H9 (cell line): ENCODE measurements around the gene KATNIP. TPM values are rescaled to one million over a fixed set of nuclear protein-coding genes. Genes with fewer than 3 reads are reported as not detected.

ENCODE experiments used
- DNase-seq: peaks from one replicate; pipeline ENCODE4 v3.0.0-alpha.2; 2017
- H2AFZ ChIP-seq: one replicate; pipeline ENCODE4 v1.6.1; 2013; ENCODE audit warnings: mild to moderate bottlenecking, low read length, control low read depth, moderate library complexity
- H2AK5ac ChIP-seq: 2 replicates; pipeline ENCODE4 v1.6.1; 2013; ENCODE audit warnings: low read length, control low read depth, mixed read lengths; ENCODE audit not compliant: insufficient read length
- H2BK120ac ChIP-seq: one replicate; pipeline ENCODE4 v1.6.1; 2013; ENCODE audit warnings: low read depth, mild to moderate bottlenecking, low read length, control low read depth, inconsistent platforms; ENCODE audit not compliant: poor library complexity, severe bottlenecking
- H2BK12ac ChIP-seq: 2 replicates; pipeline ENCODE4 v1.6.1; 2013; ENCODE audit warnings: low read length, control low read depth, mixed read lengths, low read depth; ENCODE audit not compliant: insufficient read length
- H2BK15ac ChIP-seq: 2 replicates; pipeline ENCODE4 v1.6.1; 2013; ENCODE audit warnings: low read depth, low read length, control low read depth
- H2BK20ac ChIP-seq: one replicate; pipeline ENCODE4 v1.6.1; 2013; ENCODE audit warnings: low read depth, mild to moderate bottlenecking, low read length, control low read depth, inconsistent platforms; ENCODE audit not compliant: poor library complexity, severe bottlenecking
- H2BK5ac ChIP-seq: 2 replicates; pipeline ENCODE4 v1.6.1; 2013; ENCODE audit warnings: low read length, control low read depth, mixed read lengths; ENCODE audit not compliant: insufficient read length
- H3K14ac ChIP-seq: 2 replicates; pipeline ENCODE4 v1.6.1; 2013; ENCODE audit warnings: low read length, control low read depth; ENCODE audit not compliant: insufficient read depth
- H3K18ac ChIP-seq: 2 replicates; pipeline ENCODE4 v1.6.1; 2013; ENCODE audit warnings: low read depth, mild to moderate bottlenecking, mixed read lengths, low read length, control low read depth; ENCODE audit not compliant: insufficient read length
- H3K23ac ChIP-seq: 2 replicates; pipeline ENCODE4 v1.6.1; 2013; ENCODE audit warnings: low read length, control low read depth, mixed read lengths, low read depth; ENCODE audit not compliant: insufficient read length
- H3K23me2 ChIP-seq: 2 replicates; pipeline ENCODE4 v1.6.1; 2013; ENCODE audit warnings: low read depth, mild to moderate bottlenecking, mixed read lengths, low read length, control low read depth; ENCODE audit not compliant: insufficient read length, poor library complexity, severe bottlenecking
- H3K27ac ChIP-seq: 2 replicates; pipeline ENCODE4 v1.5.1; 2013; ENCODE audit warnings: low read length, control low read depth, mixed read lengths, low read depth; ENCODE audit not compliant: insufficient read length
- H3K27me3 ChIP-seq: 2 replicates; pipeline ENCODE4 v1.6.1; 2013; ENCODE audit warnings: low read length, control low read depth, inconsistent platforms; ENCODE audit not compliant: insufficient read depth
- H3K4ac ChIP-seq: 2 replicates; pipeline ENCODE4 v1.6.1; 2013; ENCODE audit warnings: low read depth, mild to moderate bottlenecking, control low read depth, inconsistent platforms, low read length, moderate library complexity
- H3K4me1 ChIP-seq: 2 replicates; pipeline ENCODE4 v1.6.1; 2013; ENCODE audit warnings: low read length, control low read depth, inconsistent platforms; ENCODE audit not compliant: insufficient read depth
- H3K4me2 ChIP-seq: 2 replicates; pipeline ENCODE4 v1.6.1; 2013; ENCODE audit warnings: low read length, control low read depth, mixed read lengths; ENCODE audit not compliant: insufficient read length, insufficient read depth
- H3K56ac ChIP-seq: 2 replicates; pipeline ENCODE4 v1.6.1; 2013; ENCODE audit warnings: low read depth, mild to moderate bottlenecking, mixed read lengths, low read length, control low read depth; ENCODE audit not compliant: insufficient read length
- H3K79me1 ChIP-seq: 2 replicates; pipeline ENCODE4 v1.6.1; 2013; ENCODE audit warnings: low read depth, mild to moderate bottlenecking, moderate library complexity, low read length, control low read depth, inconsistent platforms; ENCODE audit not compliant: insufficient read depth, poor library complexity, severe bottlenecking
- H3K79me2 ChIP-seq: 2 replicates; pipeline ENCODE4 v1.6.1; 2013; ENCODE audit warnings: low read length, control low read depth, inconsistent platforms; ENCODE audit not compliant: insufficient read depth
- H3K9ac ChIP-seq: 2 replicates; pipeline ENCODE4 v1.6.1; 2013; ENCODE audit warnings: low read length, control low read depth, mixed read lengths; ENCODE audit not compliant: insufficient read length; ENCODE audit errors: extremely low read depth
- H3K9me3 ChIP-seq: one replicate; pipeline ENCODE4 v1.6.1; 2013; ENCODE audit warnings: low read depth, low read length, inconsistent platforms; ENCODE audit not compliant: control insufficient read depth
- H3T11ph ChIP-seq: one replicate; pipeline ENCODE4 v1.6.1; 2013; ENCODE audit warnings: mild to moderate bottlenecking, low read length, control low read depth, inconsistent platforms
- H4K20me1 ChIP-seq: one replicate; pipeline ENCODE4 v1.6.1; 2013; ENCODE audit not compliant: control insufficient read depth, insufficient read length, insufficient read depth
- H4K5ac ChIP-seq: 2 replicates; pipeline ENCODE4 v1.6.1; 2013; ENCODE audit warnings: low read depth, mild to moderate bottlenecking, mixed read lengths, low read length, control low read depth; ENCODE audit not compliant: insufficient read length
- H4K8ac ChIP-seq: replicated peaks from 2 replicates; pipeline ENCODE4 v1.6.1; 2013; ENCODE audit warnings: low read length, control low read depth, mixed read lengths, low read depth; ENCODE audit not compliant: insufficient read length
- H4K91ac ChIP-seq: 2 replicates; pipeline ENCODE4 v1.6.1; 2013; ENCODE audit warnings: low read depth, mild to moderate bottlenecking, moderate library complexity, mixed read lengths, low read length, control low read depth; ENCODE audit not compliant: insufficient read length
- H3K27ac Mint-ChIP-seq, 3 experiments: 2 replicates in 2 of 3; 3 replicates in 1 of 3; pipeline ENCODE4 v1.8.0; 2020 to 2021; ENCODE audit warnings: mixed read lengths in 3 of 3, mild to moderate bottlenecking in 1 of 3, moderate library complexity in 1 of 3
- H3K27me3 Mint-ChIP-seq: 2 replicates; pipeline ENCODE4 v1.8.0; 2021; ENCODE audit warnings: low read depth, mild to moderate bottlenecking, moderate library complexity, mixed read lengths
- H3K36me3 Mint-ChIP-seq, 3 experiments: 2 replicates in 2 of 3; 3 replicates in 1 of 3; pipeline ENCODE4 v1.8.0; 2020 to 2021; ENCODE audit warnings: low read depth in 3 of 3, mixed read lengths in 3 of 3; ENCODE audit not compliant: insufficient read depth in 1 of 3
- H3K4me1 Mint-ChIP-seq, 2 experiments: 2 replicates each; pipeline ENCODE4 v1.8.0; 2020; ENCODE audit warnings: mixed read lengths in 2 of 2
- H3K4me3 Mint-ChIP-seq, 2 experiments: 2 replicates in 1 of 2; 3 replicates in 1 of 2; pipeline ENCODE4 v1.8.0; 2020 to 2021; ENCODE audit warnings: mild to moderate bottlenecking in 2 of 2, mixed read lengths in 2 of 2, moderate library complexity in 1 of 2
- H3K9me3 Mint-ChIP-seq, 2 experiments: 2 replicates in 1 of 2; 3 replicates in 1 of 2; pipeline ENCODE4 v1.8.0; 2020; ENCODE audit warnings: mild to moderate bottlenecking in 2 of 2, mixed read lengths in 2 of 2, moderate library complexity in 1 of 2
- CTCF ChIP-seq: fragments of 200-600 bp; sonication (generic); conservative IDR thresholded peaks from 3 replicates; pipeline ENCODE4 v1.8.0; 2021; ENCODE audit warnings: antibody characterized with exemption, mild to moderate bottlenecking
- WGBS: extraction: QIAGEN DNeasy Blood & Tissue Kit; methylation state at CpG from one replicate; pipeline ENCODE4 v1.1.7; 2013; ENCODE audit warnings: missing lambda C conversion rate, low lambda C conversion rate, mixed read lengths; ENCODE audit not compliant: insufficient read length; ENCODE audit errors: extremely low coverage; 5-methylcytosine and 5-hydroxymethylcytosine counted together
- total RNA-seq: library from RNA; stranded (reverse); gene quantifications from 2 replicates; pipeline ENCODE4 v1.2.1, GENCODE V29; 2021

The KATNIP gene
- total RNA-seq, 1 experiment from 2014 or later = 13.2 TPM

- Mint-ChIP-seq H3K27ac (peak overlapping the region in 2 of 3 experiments; percentile 13 to 57; a peak in 3 of 7 replicates), H3K9me3 (no peaks in the 10 kb centered on the region), H3K36me3 (no peaks in the 10 kb centered on the region), H3K27me3 (no peaks in the 10 kb centered on the region; the same call in 1 of the 2 replicates), H3K4me1 (peaks cover 15 to 26% of the 10 kb centered on the region in 2 experiments), H3K4me3 (no peak overlapping the region; a peak in 2 of 5 replicates)
- Histone ChIP-seq H3K9me3 (no peaks in the 10 kb centered on the region), H3K56ac (no peak overlapping the region), H3K9ac (no peak overlapping the region), H3K4me1 (no peaks in the 10 kb centered on the region; the same call in 1 of the 2 replicates), H2AFZ (no peak overlapping the region), H4K20me1 (no peaks in the 10 kb centered on the region), H3K23ac (no peak overlapping the region), H3K14ac (no peak overlapping the region), H2BK15ac (no peak overlapping the region), H3K79me2 (no peaks in the 10 kb centered on the region), H3K27ac (no peak overlapping the region), H3T11ph (no peak overlapping the region), H3K79me1 (no peaks in the 10 kb centered on the region), H2BK120ac (no peak overlapping the region), H2BK12ac (no peak overlapping the region), H3K4me2 (no peak overlapping the region), H4K8ac (no peak overlapping the region), H3K27me3 (no peaks in the 10 kb centered on the region), H2BK20ac (no peak overlapping the region), H3K23me2 (no peaks in the 10 kb centered on the region), H4K91ac (no peak overlapping the region), H2AK5ac (no peak overlapping the region), H3K4ac (no peak overlapping the region), H4K5ac (no peak overlapping the region), H2BK5ac (no peak overlapping the region), H3K18ac (no peak overlapping the region)
- DNase-seq = no peak
- no CpG with 5 or more reads among the region's 6 CpGs for WGBS
- no peak for TF ChIP-seq CTCF
Observed at GRCh38 chr16:27595993-27596392, 46.0 kb downstream of the KATNIP start.
